ENCODE measurements around the gene MCM3AP. TPM values are rescaled to one million over a fixed set of nuclear protein-coding genes. Genes with fewer than 3 reads are reported as not detected.

MCM3AP gene
- total and polyA plus RNA-seq, 2 experiments from 2014 or later: 35.4 to 64.8 TPM

DNA sequence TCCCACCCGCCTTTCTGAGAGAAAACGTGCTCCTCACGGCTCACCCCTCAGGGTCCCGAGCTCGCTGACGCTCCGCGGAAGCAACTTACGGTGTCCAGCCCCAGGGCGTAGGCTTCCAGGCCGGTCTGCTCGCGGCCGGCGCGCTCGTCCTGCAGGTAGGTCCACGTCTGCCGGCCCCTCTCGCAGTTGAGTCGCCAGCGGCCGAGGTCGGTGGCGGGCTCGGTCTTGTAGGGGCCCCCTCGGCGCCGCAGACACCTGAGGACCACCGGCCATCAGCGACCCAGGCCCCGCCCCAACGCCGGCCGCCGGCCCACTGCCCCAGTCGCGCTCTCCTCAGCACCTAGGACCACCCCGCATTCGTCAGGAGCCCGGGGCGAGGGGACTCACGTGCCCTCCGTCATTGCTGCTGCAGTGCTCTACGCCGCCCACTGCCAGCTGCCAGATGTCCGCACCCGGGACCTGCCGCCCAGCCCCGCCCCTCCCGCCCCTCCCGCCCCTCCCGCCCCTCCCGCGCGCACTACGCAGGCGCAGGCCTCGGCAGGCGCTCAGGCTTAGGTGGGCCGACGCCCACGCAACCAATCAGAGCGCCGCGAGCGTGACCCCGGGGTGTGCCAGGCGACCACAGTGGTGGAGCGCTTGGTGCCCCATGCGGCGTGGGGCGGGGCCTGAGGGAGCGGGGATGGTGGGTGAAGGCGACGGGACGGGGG lies 56.9 kb downstream of the MCM3AP start, which contains the start of gene LSS:
TSS of gene LSS (minus strand) at position 430 of the 707 bp plus-strand sequence. CDS start at position 401, 29 bp downstream.
- WGBS (ENCODE audit: low lambda C conversion rate, missing lambda C conversion rate): 0% methylated on average over 21 of the region's 77 CpGs
- Histone ChIP-seq H4K20me1 (ENCODE audit: insufficient read depth, poor library complexity, severe bottlenecking) (peaks cover 40% of the 10 kb centered on the region), H3K36me3 (replicated peaks; ENCODE audit: insufficient read depth, low read depth) (no peaks in the 10 kb centered on the region)

DNA sequence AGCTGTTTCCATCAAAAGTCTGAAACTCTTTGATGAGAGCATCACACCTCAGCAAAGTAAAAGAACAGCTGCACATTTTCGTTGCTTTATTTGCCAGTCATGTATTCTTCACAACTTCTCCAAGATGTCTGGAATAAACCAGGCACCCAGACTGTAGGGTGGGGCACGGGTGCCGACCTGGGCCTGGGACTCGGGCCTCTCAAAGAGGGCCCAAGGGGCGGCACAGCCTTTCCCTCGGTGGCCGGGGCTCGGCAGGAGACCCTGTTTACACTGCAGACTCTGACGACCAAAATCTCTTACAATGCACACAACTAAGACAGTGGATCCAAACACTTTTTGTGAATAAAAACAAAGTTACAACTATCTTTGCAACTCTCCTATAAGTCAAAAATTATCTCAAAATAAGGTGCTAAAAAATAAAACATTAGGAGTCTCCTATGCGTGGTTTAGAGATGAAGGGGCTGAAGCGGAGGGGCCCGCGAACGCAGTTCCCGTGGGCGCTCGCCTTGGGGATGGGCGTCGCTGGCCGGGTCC lies 57.5 kb downstream of the MCM3AP start:
- H3K4me3 ChIP-seq: peak overlapping the region; percentile 84
- H3K27ac ChIP-seq: peak overlapping the region; percentile 90
- no peaks in the 10 kb centered on the region for H3K9me3 ChIP-seq (ENCODE audit: low read depth)
- no peaks in the 10 kb centered on the region for H3K9me2 ChIP-seq (replicated peaks; ENCODE audit: insufficient read depth)
- TF ChIP-seq, protein P1, sequence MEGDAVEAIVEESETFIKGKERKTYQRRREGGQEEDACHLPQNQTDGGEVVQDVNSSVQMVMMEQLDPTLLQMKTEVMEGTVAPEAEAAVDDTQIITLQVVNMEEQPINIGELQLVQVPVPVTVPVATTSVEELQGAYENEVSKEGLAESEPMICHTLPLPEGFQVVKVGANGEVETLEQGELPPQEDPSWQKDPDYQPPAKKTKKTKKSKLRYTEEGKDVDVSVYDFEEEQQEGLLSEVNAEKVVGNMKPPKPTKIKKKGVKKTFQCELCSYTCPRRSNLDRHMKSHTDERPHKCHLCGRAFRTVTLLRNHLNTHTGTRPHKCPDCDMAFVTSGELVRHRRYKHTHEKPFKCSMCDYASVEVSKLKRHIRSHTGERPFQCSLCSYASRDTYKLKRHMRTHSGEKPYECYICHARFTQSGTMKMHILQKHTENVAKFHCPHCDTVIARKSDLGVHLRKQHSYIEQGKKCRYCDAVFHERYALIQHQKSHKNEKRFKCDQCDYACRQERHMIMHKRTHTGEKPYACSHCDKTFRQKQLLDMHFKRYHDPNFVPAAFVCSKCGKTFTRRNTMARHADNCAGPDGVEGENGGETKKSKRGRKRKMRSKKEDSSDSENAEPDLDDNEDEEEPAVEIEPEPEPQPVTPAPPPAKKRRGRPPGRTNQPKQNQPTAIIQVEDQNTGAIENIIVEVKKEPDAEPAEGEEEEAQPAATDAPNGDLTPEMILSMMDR (IDR thresholded peaks at IDR 0.05; ENCODE audit: poor library complexity): no peak
- TF ChIP-seq EZH2 (IDR thresholded peaks at IDR 0.05; ENCODE audit: borderline replicate concordance): no peak
- no peak for TF ChIP-seq EZH2phosphoT487 (IDR thresholded peaks at IDR 0.05; ENCODE audit: low read depth, severe bottlenecking, unreplicated experiment)
- H4K20me1 ChIP-seq (ENCODE audit: insufficient read depth, poor library complexity, severe bottlenecking): peaks cover 45% of the 10 kb centered on the region
- peak overlapping the region; percentile 90 for H3K4me2 ChIP-seq
- peaks cover 13% of the 10 kb centered on the region for H3K4me1 ChIP-seq (ENCODE audit: insufficient read depth)
- peak; percentile 38 for DNase-seq (ENCODE audit: low spot score)
- no peaks in the 10 kb centered on the region for H3K36me3 ChIP-seq (replicated peaks; ENCODE audit: insufficient read depth, low read depth)
- WGBS (ENCODE audit: low lambda C conversion rate, missing lambda C conversion rate): 2% methylated on average over 20 of the region's 20 CpGs
- H3K79me2 ChIP-seq: peaks cover 71% of the 10 kb centered on the region
- H2AFZ ChIP-seq: peak overlapping the region; percentile 50
- H3K27me3 ChIP-seq: no peaks in the 10 kb centered on the region

More for the DNA sequence above, 56.9 kb downstream of the MCM3AP start, which contains the start of gene LSS:
- TF ChIP-seq EZH2phosphoT487 (IDR thresholded peaks at IDR 0.05; ENCODE audit: low read depth, severe bottlenecking, unreplicated experiment) (no peak), EZH2 (IDR thresholded peaks at IDR 0.05; ENCODE audit: borderline replicate concordance) (no peak)
- TF ChIP-seq, protein P1 (IDR thresholded peaks at IDR 0.05; ENCODE audit: poor library complexity): no peak
- no peaks in the 10 kb centered on the region for H3K9me2 ChIP-seq (replicated peaks; ENCODE audit: insufficient read depth)
- H3K27ac ChIP-seq: peak within 1 kb of the TSS; percentile 91
- H3K4me1 ChIP-seq (ENCODE audit: insufficient read depth): peaks cover 13% of the 10 kb centered on the region
- H3K27me3 ChIP-seq: no peaks in the 10 kb centered on the region
- no peaks in the 10 kb centered on the region for H3K9me3 ChIP-seq (ENCODE audit: low read depth)
- H3K4me2 ChIP-seq: peak within 1 kb of the TSS; percentile 94
- DNase-seq (ENCODE audit: low spot score): peak; percentile 100
- H3K79me2 ChIP-seq: peaks cover 64% of the 10 kb centered on the region
- H2AFZ ChIP-seq: peak within 1 kb of the TSS; percentile 86
- peak within 1 kb of the TSS; percentile 84 for H3K4me3 ChIP-seq

DNA sequence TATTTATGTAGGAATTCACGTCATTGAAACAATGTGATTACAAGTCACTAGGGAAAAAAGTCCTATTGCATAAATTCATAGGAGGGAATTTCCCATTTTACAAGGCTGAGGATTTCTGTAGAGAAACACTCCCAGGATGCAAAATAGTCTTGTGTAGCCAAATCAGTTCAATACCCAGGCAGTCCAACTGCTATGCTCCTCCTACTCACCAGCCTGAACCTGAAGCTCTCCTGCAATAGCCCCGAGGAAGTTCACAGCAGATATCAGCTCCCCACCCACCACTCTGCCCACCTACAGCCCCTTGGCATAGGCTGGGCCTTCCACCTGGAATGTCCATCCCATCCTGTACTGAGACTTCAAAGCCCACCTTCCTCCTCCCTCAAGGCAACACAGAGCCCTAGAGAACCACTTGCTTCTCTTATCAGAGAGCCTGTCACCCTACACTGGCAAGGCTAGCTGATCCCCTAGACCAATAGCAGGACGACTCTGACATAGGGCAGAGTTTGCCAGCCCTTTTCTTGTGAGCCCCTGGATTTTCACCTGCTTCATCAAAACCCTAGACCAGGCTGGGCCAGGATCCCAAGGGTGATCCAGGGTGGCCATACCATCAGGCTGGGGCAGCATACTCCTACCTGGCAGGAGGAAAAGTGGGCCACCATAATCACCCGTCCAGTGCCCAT lies 58.4 kb downstream of the MCM3AP start:
- Histone ChIP-seq H3K4me2 (peak overlapping the region; percentile 90), H3K27me3 (no peaks in the 10 kb centered on the region), H3K9me3 (ENCODE audit: low read depth) (no peaks in the 10 kb centered on the region), H3K36me3 (replicated peaks; ENCODE audit: insufficient read depth, low read depth) (no peaks in the 10 kb centered on the region), H4K20me1 (ENCODE audit: insufficient read depth, poor library complexity, severe bottlenecking) (peaks cover 53% of the 10 kb centered on the region), H3K4me1 (ENCODE audit: insufficient read depth) (peaks cover 13% of the 10 kb centered on the region), H3K4me3 (peak overlapping the region; percentile 84), H3K27ac (peak overlapping the region; percentile 90), H3K79me2 (peaks cover 79% of the 10 kb centered on the region), H2AFZ (no peak overlapping the region), H3K9me2 (replicated peaks; ENCODE audit: insufficient read depth) (no peaks in the 10 kb centered on the region)
- no peak for TF ChIP-seq EZH2 (IDR thresholded peaks at IDR 0.05; ENCODE audit: borderline replicate concordance)
- TF ChIP-seq, protein P1 (IDR thresholded peaks at IDR 0.05; ENCODE audit: poor library complexity): no peak
- TF ChIP-seq EZH2phosphoT487 (IDR thresholded peaks at IDR 0.05; ENCODE audit: low read depth, severe bottlenecking, unreplicated experiment): no peak
- peak; percentile 36 for DNase-seq (ENCODE audit: low spot score)
- WGBS (ENCODE audit: low lambda C conversion rate, missing lambda C conversion rate): 26% methylated on average over 4 of the region's 4 CpGs

Measured in hepatocyte (in vitro differentiated cells).